Activated T-cell treated with anti-CD3 and anti-CD28 coated beads, Interleukin-2, amount 50 U/mL, for 24 hours (primary cell): Measurements from ENCODE around the gene PTGIS.

Source experiments
- DNase-seq: peaks from one replicate; pipeline ENCODE4 v3.0.0-alpha.2; 2020
- H3K27ac Mint-ChIP-seq: 2 replicates; pipeline ENCODE4 v1.8.0; 2020; ENCODE audit warnings: mild to moderate bottlenecking, mixed read lengths
- H3K27me3 Mint-ChIP-seq: 2 replicates; pipeline ENCODE4 v1.8.0; 2020; ENCODE audit warnings: mixed read lengths
- H3K36me3 Mint-ChIP-seq: 2 replicates; pipeline ENCODE4 v1.8.0; 2020; ENCODE audit warnings: low read depth, mixed read lengths
- H3K4me1 Mint-ChIP-seq: 2 replicates; pipeline ENCODE4 v1.8.0; 2020; ENCODE audit warnings: low read depth, mixed read lengths
- H3K4me3 Mint-ChIP-seq: 2 replicates; pipeline ENCODE4 v1.8.0; 2020; ENCODE audit warnings: mild to moderate bottlenecking, moderate library complexity, mixed read lengths
- H3K9me3 Mint-ChIP-seq: 2 replicates; pipeline ENCODE4 v1.8.0; 2020; ENCODE audit warnings: mixed read lengths

Gene PTGIS

DNA sequence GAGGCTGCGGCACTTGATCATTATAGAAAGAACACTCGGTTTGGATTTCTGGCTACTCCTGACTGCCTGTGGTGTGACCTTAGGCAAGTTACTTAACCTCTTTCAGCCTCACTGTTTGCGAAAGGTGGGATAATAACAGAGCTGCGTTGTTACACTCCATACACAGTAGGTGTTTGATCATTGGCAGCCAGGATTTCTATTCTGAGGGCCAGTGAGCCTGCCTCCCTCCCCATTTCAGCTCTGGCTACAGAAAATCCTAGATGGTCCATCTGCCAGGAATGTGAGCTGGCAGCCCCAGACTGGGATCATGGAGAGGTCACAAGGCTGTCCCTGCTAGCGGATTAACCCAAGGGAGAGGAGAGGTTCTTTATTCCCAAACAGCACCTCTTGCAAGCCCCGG is 88.2 kb downstream of the PTGIS start:
- no peak for DNase-seq
- H3K36me3 Mint-ChIP-seq, result no peaks in the 10 kb centered on the region
- H3K27ac Mint-ChIP-seq, result no peak overlapping the region
- peaks cover 70% of the 10 kb centered on the region for H3K27me3 Mint-ChIP-seq
- no peaks in the 10 kb centered on the region for H3K9me3 Mint-ChIP-seq
- H3K4me1 Mint-ChIP-seq, result peaks cover 7% of the 10 kb centered on the region
- no peak overlapping the region for H3K4me3 Mint-ChIP-seq

DNA sequence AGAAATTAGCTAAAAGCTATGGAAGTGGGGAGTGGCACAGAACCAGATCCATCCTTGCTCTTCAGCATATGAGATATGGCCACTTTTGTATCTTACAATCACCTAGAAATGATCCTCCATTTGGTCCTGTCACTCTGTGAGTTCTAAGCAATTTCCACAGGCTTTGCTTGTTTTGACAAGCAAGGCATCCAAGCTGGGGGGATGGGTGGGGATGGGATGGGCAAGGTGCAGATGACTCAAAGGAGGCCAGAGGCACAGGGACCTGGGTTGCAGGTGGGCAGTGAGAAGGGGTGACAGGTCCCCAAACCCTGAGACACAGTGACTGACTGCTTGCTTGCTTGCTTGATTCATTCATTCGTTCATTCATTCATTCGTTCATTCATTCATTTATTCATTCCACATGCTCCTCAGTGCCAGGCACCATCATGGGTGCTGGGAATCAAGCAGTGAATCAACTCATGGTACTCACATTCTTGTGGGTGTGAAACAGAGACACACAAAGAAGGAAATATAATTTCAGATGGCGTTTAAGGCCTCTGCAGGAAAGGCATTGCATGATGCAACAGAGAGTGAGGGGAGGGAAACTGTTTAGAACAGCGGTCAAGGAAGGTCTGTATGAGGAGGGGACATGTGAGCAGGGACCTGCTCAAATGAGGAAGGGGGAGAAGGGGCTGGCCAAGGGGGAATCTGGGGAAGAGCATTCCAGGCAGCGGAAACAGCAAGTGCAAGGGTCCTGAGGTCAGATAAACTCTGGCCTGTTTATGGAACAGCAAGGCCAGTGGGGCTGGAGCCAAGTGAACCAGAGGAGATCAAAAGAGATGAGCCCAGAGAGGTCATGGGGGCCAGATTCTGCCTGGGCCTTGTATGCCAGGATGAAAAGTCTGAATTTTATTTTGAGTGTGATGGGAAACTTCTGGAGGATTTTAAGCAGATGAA is 88.9 kb downstream of the PTGIS start:
- Mint-ChIP-seq H3K36me3 (no peaks in the 10 kb centered on the region), H3K9me3 (no peaks in the 10 kb centered on the region), H3K4me1 (peaks cover 3% of the 10 kb centered on the region), H3K4me3 (no peak overlapping the region), H3K27me3 (peaks cover 70% of the 10 kb centered on the region), H3K27ac (no peak overlapping the region)
- DNase-seq, result no peak

DNA sequence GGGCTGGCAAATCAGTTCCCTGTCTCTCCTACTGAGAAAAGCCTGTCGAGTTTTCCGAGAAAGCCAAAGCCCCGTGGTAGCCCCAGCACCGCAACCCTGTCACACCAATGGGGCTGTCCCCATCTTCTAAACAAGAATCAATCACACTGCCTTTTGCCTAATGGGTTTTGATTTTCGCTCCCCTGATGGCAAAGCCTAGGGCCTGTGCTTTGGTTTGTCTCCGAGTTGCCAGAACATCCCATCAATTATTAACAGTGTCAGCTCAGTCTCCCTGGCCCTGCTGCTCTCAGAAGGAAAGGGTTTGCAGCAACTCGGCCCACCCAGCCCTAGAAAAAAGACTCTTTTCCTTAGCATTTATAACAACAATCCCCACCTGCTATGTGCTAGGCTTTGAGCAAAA is 89.7 kb downstream of the PTGIS start:
- peaks cover 2% of the 10 kb centered on the region for H3K4me1 Mint-ChIP-seq

DNA sequence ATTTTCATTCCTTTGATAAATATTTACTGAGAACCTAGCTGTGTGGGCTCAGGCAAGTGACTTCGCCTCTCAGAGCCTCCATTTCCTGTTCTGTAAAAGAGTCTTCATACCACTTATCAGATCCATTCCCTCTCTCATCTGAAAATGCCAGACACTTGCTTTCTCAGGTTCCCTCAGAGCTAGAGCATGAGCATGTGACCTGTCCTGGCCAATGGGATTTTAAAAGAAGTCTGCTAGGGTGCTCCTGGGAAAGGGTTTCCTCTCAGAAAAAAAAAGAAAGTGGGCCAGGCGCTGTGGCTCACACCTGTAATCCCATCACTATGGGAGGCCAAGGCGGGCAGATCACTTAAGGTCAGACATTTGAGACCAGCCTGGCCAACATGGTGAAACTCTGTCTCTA is 90.7 kb downstream of the PTGIS start:
- Mint-ChIP-seq H3K4me1 (peaks cover 2% of the 10 kb centered on the region), H3K4me3 (no peak overlapping the region), H3K36me3 (no peaks in the 10 kb centered on the region), H3K27me3 (peaks cover 67% of the 10 kb centered on the region), H3K9me3 (no peaks in the 10 kb centered on the region), H3K27ac (no peak overlapping the region)
- no peak for DNase-seq

More for the DNA sequence above, 89.7 kb downstream of the PTGIS start:
- Mint-ChIP-seq H3K9me3 (no peaks in the 10 kb centered on the region), H3K27ac (no peak overlapping the region), H3K4me3 (no peak overlapping the region), H3K36me3 (no peaks in the 10 kb centered on the region), H3K27me3 (peaks cover 67% of the 10 kb centered on the region)
- DNase-seq, result no peak

DNA sequence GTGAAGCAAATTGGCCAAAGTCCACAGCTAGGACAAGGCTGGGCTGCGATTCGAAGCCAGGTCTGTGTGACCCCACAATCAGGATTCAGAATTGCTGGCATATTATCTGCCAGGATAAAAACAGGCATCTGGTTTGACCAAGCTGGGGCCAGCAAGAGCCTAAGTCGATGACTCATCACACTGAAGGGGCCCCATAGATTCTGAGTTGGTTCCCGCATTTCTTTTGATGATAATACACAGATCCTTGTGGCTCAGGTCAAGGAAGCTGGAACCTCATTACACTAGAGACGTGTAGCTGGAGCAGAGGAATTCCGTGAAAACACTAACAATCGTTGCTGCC is 92.0 kb downstream of the PTGIS start:
- DNase-seq, result no peak
- H3K4me3 Mint-ChIP-seq, result no peak overlapping the region
- H3K36me3 Mint-ChIP-seq, result no peaks in the 10 kb centered on the region
- H3K9me3 Mint-ChIP-seq, result no peaks in the 10 kb centered on the region
- H3K27ac Mint-ChIP-seq, result no peak overlapping the region
- peaks cover 2% of the 10 kb centered on the region for H3K4me1 Mint-ChIP-seq
- peaks cover 61% of the 10 kb centered on the region for H3K27me3 Mint-ChIP-seq

DNA sequence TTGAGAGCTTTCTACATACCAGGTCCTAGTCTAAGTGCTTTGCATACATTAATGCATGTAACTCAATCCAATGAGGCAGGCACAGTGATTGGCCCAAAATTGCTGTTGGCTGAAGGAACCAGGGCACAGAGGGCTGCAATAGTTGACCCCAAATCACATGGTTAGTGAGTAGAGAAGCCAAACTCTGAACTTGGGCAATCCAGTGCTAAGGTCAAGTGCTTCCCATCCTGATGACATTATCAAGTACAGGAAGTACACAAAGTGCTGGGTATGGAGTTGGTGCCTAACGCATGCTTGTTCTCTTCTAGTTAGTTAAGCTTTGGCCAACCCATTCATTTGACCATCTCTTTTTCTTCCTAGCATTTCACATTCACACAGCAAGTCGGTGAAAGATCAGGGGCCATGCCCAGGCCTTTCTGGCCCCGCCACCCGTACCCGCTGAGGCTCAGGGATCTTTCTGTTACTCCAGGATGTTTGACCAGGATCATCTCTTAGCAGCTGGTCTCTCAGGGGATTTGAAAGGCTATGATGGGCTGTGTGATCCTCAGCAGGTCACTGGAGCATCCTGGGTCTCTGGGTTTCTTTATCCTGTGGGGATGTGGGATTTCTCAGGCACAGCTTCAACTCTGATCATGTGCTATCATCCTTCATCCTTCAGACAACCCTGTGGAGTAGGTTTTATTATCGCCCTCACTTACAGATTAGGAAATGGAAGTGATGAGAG is 92.5 kb downstream of the PTGIS start:
- Mint-ChIP-seq H3K4me3 (no peak overlapping the region), H3K9me3 (no peaks in the 10 kb centered on the region), H3K27ac (no peak overlapping the region), H3K27me3 (peaks cover 60% of the 10 kb centered on the region), H3K4me1 (peaks cover 2% of the 10 kb centered on the region), H3K36me3 (no peaks in the 10 kb centered on the region)
- DNase-seq, result no peak

DNA sequence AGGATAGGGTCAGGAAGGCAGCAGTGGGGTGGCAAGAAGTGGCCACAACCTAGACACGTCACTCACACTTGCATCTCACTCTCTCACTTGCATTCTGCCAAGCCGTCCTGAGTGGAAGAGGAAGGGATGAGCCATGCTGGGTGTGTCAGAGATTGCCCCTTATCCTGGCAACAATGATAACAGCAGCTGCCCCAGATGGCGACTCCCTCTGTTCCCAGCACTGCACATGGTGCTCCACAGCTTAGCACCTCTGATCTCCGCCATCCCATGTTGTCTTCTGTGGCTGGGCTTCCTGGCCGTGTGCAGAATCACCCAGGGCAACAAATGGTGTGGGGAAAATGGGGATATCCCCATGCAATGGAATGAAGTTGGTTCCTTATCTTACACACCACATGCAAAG is 96.5 kb downstream of the PTGIS start:
- Mint-ChIP-seq H3K4me1 (peaks cover 2% of the 10 kb centered on the region), H3K27ac (no peak overlapping the region), H3K36me3 (no peaks in the 10 kb centered on the region), H3K9me3 (no peaks in the 10 kb centered on the region), H3K4me3 (no peak overlapping the region), H3K27me3 (peaks cover 55% of the 10 kb centered on the region)
- DNase-seq, result no peak

DNA sequence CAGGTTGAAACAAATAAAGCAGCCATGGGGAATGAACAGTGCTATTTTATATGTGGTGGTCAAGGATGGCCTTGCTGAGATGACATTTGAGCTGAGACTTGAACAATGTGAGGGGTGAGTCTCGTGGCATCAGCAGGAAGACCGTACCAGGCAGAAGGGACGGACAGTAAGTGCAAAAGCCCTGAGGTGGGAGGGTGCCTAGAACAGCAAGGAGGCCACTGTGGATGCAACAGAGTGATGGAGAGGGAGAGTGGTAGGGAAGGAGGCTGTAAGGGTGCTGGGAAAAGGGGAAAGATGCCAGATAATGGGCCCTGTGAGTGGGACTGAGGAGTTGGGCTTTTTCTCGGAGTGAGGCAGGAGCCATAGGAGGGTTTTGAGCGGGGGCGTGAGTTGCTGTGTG is 97.0 kb downstream of the PTGIS start:
- DNase-seq, result no peak
- Mint-ChIP-seq H3K4me3 (no peak overlapping the region), H3K27me3 (peaks cover 51% of the 10 kb centered on the region), H3K4me1 (peaks cover 2% of the 10 kb centered on the region), H3K9me3 (no peaks in the 10 kb centered on the region), H3K27ac (no peak overlapping the region), H3K36me3 (no peaks in the 10 kb centered on the region)

DNA sequence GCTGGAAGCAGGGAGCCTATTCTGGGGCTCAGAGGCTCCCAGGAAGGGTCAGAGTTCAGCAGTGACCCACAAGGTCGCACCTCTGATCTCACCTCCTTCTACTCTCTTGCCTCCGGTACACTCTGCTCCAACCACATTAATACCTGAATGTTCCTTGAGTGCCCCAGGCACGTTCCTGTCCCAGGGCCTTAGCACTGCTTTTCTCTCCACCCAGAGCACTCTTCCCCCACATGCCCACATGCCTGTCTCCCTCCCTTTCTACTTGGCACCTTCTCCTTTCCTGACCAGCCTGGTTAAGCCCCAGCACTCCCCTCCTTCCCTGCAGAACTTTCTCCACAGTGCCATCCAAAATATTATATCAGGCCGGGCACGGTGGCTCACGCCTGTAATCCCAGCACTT is 98.9 kb downstream of the PTGIS start:
- no peak for DNase-seq
- Mint-ChIP-seq H3K36me3 (no peaks in the 10 kb centered on the region), H3K9me3 (no peaks in the 10 kb centered on the region), H3K27ac (no peak overlapping the region), H3K4me3 (no peak overlapping the region), H3K27me3 (peaks cover 39% of the 10 kb centered on the region), H3K4me1 (peaks cover 2% of the 10 kb centered on the region)

DNA sequence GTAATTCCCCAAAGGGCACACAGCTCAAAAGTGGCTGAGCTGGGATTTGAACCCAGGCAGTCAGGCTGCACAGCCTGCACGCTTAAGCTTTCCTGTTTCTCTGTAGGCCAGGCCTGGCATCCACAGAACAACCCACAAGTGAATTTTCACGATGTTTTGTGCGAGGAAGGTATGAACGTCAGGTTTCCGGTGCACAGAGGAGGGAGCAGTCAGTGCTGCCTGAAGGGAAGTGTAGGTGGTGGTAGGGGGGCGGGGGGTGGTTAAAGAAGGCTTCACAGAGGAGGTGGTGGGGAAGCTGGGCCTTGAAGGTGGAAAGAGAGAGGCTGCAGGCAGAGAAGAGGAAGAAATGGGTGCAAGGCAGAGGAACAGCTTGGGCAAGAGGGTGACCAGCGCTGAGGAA is 99.5 kb downstream of the PTGIS start:
- no peaks in the 10 kb centered on the region for H3K9me3 Mint-ChIP-seq
- peaks cover 2% of the 10 kb centered on the region for H3K4me1 Mint-ChIP-seq
- H3K27ac Mint-ChIP-seq, result no peak overlapping the region
- H3K27me3 Mint-ChIP-seq, result peaks cover 39% of the 10 kb centered on the region
- H3K4me3 Mint-ChIP-seq, result no peak overlapping the region
- no peak for DNase-seq
- no peaks in the 10 kb centered on the region for H3K36me3 Mint-ChIP-seq

DNA sequence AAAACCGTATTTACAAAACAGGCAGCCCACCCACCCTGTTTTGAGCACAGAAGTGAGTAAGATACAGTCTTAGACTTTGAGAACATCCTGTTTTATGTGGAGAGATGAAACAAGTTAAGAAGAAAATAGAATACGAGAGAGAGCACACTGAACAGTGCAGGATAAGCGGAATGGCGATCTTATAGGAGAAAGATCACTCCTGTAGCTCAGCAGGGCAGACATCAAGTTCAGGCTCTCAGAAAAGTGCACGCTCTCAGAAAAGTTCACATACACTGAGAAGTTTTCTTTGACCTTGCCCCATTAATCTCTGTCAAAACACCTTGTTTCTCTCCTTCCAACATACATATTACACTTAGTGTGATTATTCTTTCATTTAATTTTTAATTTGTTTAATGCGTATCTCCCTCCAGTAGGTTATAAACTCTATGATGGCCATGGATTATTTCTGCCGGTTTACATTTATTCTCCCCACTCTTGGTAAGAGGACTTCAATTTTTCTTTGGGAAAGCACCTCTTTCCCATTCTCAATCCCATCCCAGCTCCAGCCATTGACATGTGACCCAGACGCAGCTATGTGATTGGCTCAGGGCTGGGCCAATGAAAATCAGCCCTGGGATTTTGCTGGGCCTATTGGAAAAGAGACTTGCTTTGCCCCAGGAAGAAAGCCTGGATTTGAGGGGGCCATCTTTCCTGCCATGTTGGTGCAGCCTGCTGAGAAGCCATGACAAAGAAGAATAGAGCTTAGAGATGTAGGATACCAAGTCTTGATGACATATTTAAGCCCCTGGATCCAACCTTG is 101.6 kb downstream of the PTGIS start:
- Mint-ChIP-seq H3K27me3 (peaks cover 31% of the 10 kb centered on the region), H3K27ac (no peak overlapping the region), H3K9me3 (no peaks in the 10 kb centered on the region), H3K4me3 (no peak overlapping the region), H3K36me3 (no peaks in the 10 kb centered on the region), H3K4me1 (no peaks in the 10 kb centered on the region)
- DNase-seq, result no peak

DNA sequence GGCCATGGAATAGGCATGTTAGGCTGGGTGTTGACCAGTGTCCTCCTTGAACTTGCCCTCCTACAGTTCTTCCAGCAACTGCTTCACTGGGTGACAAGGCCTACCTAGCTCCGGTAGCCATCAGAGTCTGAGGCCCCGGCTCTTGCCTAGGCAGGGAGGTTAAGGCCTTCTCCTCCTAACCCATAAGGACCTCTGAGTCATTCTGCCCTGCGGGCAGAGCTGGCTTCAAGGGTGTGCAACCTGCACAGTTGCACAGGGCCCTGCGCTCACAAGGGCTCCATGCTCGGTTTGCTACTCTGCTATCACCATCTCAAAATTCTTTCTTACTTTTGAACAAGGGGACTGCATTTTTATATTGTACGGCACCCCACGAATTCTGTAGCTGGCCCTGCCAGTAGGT is 103.4 kb downstream of the PTGIS start:
- Mint-ChIP-seq H3K4me1 (no peaks in the 10 kb centered on the region), H3K9me3 (no peaks in the 10 kb centered on the region), H3K27ac (no peak overlapping the region), H3K4me3 (no peak overlapping the region), H3K27me3 (peaks cover 18% of the 10 kb centered on the region), H3K36me3 (no peaks in the 10 kb centered on the region)
- DNase-seq, result no peak

DNA sequence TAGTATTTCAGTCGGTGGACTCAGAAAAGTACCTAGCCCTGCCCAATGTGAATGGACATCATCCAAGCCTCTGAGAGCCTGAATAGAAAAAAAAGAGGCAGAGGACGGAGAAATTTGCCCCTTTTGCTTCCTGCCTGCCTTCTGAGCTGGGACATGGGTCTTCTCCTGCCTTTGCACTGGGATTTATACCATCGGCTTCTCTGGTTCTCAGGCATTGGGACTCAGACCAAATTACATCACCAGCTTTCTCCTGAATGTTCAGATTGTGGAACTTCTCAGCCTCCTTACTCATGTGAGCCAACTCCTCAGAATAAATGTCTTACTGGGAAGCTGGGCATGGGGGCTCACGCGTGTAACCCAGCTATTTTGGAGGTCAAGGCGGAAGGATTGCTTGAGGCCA is 105.3 kb downstream of the PTGIS start:
- Mint-ChIP-seq H3K27me3 (peaks cover 4% of the 10 kb centered on the region), H3K27ac (no peak overlapping the region)

DNA sequence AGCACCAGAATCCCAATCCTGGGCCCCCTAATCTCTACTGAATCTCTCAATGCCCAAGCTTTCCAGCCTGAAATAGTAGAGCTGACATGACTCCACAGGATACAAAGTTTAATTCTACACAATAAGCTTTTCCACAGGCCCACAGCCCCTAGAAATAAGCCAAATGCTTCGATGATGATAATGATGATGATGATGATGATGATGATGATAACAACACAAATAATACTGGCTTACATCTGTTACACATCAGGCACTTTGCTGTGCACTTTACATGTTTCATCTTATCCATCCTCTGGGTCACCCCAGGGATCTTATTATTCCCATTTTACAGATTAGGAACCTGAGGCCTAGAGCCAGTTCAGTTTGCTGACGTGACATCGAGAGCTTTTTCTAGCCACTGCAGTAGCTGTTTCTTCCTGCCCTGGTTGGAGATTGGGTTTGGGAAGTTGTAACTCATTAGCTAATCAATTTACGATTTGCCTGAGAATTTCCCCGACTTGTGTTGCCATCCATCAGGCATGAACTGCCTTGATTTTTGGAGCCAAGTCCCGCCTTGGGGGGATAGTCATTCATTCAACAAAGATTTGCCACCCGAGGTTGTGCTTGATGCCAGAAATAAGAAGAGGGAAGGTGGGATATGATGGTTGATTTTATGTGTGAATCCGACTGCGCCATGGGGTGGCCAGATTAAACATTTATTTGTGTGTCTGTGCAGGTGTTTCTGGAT is 105.9 kb downstream of the PTGIS start:
- no peak overlapping the region for H3K4me3 Mint-ChIP-seq
- no peaks in the 10 kb centered on the region for H3K36me3 Mint-ChIP-seq

More for the DNA sequence above, 105.3 kb downstream of the PTGIS start:
- Mint-ChIP-seq H3K36me3 (no peaks in the 10 kb centered on the region), H3K4me1 (no peaks in the 10 kb centered on the region), H3K9me3 (no peaks in the 10 kb centered on the region), H3K4me3 (no peak overlapping the region)
- no peak for DNase-seq

More for the DNA sequence above, 105.9 kb downstream of the PTGIS start:
- peaks cover 2% of the 10 kb centered on the region for H3K27me3 Mint-ChIP-seq
- no peak overlapping the region for H3K27ac Mint-ChIP-seq
- no peaks in the 10 kb centered on the region for H3K9me3 Mint-ChIP-seq
- DNase-seq, result no peak
- no peaks in the 10 kb centered on the region for H3K4me1 Mint-ChIP-seq
